Skeletal muscle tissue (tissue), 4 donors: ENCODE data around the gene MICAL2. TPM values are rescaled to one million over a fixed set of nuclear protein-coding genes. Genes with fewer than 3 reads are reported as not detected.

Experiments used
- H3K27ac ChIP-seq: one replicate; pipeline ENCODE4 v1.7.0; 2013; ENCODE audit warnings: mild to moderate bottlenecking, low read depth, low read length, inconsistent platforms
- H3K27me3 ChIP-seq, 3 donors: one replicate each; pipeline ENCODE4 v1.7.0; 2013; ENCODE audit warnings: low read length in 3 of 3; ENCODE audit not compliant: control insufficient read depth in 3 of 3, insufficient read depth in 3 of 3
- H3K36me3 ChIP-seq, 3 donors: one replicate each; pipeline ENCODE4 v1.7.0; 2013; ENCODE audit warnings: low read length in 3 of 3; ENCODE audit not compliant: control insufficient read depth in 3 of 3, insufficient read depth in 3 of 3
- H3K4me1 ChIP-seq, 3 donors: one replicate each; pipeline ENCODE4 v1.7.0; 2013; ENCODE audit warnings: low read length in 3 of 3, mild to moderate bottlenecking in 3 of 3; ENCODE audit not compliant: control insufficient read depth in 3 of 3, insufficient read depth in 3 of 3
- H3K4me3 ChIP-seq, 3 donors: one replicate each; pipeline ENCODE4 v1.7.0; 2013; ENCODE audit warnings: low read length in 3 of 3
- H3K9ac ChIP-seq, 3 donors: one replicate each; pipeline ENCODE4 v1.7.0; 2013; ENCODE audit warnings: low read length in 3 of 3, mild to moderate bottlenecking in 3 of 3, moderate library complexity in 2 of 3, low read depth in 1 of 3
- H3K9me3 ChIP-seq, 3 donors: one replicate each; pipeline ENCODE4 v1.7.0; 2013; ENCODE audit warnings: low read length in 3 of 3; ENCODE audit not compliant: control insufficient read depth in 3 of 3
- total RNA-seq: library from RNA; depleted of rRNA; stranded (reverse); fragments of >200 nt; gene quantifications from one replicate; pipeline ENCODE4 v1.2.3, GENCODE V29; 2014
- donor health status: Osteomylitis.

MICAL2 gene
- total RNA-seq, 1 donor from 2014 or later = 35.5 TPM

DNA sequence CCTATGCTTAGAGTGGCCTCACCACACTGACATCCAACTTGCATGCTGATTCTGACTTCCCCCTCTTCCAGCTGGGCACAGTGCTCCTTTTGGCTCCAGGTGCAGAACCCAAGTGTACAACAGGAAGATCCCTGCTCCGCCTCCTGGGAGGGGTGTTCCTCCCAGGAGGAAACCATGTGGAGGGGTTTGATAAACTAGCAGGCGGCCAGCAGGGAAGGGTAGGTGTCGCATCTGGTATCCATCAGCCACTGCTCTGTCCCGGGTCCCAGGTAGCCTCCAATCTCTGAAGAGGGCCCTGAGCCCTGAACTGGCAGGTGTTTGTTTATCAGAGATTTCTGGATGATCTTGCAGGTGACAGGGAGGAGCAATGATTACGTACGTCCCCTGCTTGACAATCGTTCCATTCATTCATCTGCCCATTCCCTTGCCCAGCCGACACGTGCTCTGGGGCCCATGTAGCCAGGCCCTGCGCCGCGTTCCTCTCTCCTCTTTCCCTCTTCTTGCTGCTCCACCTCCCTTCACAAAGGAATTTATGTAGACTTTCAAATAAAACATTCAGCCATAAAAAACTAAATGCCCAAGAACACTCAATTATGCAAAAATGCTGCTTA lies 41.2 kb upstream of the MICAL2 start:
- no peak overlapping the region for H3K27ac ChIP-seq
- H3K27me3 ChIP-seq = peaks cover 0 to 12% (median 0%) of the 10 kb centered on the region in 3 donors
- H3K4me3 ChIP-seq = no peak overlapping the region
- peaks cover 20 to 28% (median 23%) of the 10 kb centered on the region in 3 donors for H3K4me1 ChIP-seq
- H3K9ac ChIP-seq = no peak overlapping the region
- H3K36me3 ChIP-seq = no peaks in the 10 kb centered on the region
- no peaks in the 10 kb centered on the region for H3K9me3 ChIP-seq

DNA sequence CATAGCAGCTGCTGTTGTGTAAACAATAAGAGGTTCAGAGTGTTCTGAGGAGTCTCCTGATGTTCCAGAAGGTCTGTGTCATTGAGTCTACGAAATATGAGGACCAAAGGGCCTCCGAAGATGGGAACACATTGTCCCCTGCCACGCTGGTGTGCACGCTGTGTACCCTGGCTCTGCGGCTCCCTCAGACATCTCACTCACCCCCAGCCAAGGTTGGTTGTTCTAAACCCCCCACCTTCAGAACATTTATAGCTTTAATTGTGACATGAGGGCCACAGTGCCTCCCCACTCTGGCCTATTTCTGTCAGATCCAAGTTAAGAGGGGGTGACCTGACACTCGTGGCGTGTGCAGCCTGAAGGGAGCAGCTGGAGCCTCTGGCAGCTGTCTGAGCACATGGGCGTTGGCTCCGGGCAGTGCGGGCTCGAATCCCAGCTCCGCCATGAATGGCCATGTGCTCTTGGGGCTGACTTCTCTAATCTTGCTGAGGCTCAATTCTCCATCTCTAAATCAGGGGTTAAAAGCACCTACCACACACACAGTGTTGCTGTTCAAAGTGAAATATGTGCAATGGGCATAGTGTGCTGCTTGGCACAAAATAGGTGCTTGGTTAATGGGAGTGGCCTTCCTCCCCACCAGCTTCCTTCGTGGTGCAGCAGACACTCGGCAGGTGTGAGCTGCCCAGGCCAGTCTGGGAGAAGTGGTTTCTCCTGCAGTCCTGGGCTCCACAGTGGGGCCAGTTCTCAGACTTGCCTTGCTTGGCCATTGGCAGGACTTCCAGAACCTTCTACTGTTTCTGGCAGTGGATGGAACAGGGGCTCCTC lies 39.7 kb upstream of the MICAL2 start:
- Histone ChIP-seq H3K9me3 (no peaks in the 10 kb centered on the region), H3K4me1 (peaks cover 23 to 31% (median 28%) of the 10 kb centered on the region in 3 donors), H3K36me3 (no peaks in the 10 kb centered on the region), H3K9ac (no peak overlapping the region), H3K27me3 (peaks cover 0 to 18% (median 0%) of the 10 kb centered on the region in 3 donors), H3K27ac (no peak overlapping the region), H3K4me3 (no peak overlapping the region)

DNA sequence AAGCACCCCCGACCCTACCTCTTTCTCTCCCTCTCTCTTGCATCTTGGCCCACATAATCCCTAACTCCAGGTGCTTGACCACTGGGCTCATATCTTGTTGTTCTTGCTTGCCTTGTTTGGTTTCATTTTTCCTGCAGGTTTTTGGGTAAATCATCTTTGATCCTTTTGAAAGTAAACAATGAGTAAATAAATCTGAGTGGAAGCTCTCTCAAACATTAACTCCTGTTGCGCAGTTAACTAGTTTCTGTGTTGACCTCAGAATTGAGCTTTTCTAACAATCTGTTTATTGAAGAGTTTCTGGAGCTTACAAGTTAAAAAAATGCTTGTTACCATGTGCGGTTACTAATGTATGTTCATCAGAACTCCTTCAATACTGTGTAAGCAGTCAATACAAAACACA lies 38.8 kb upstream of the MICAL2 start:
- H3K36me3 ChIP-seq = no peaks in the 10 kb centered on the region
- H3K9me3 ChIP-seq = no peaks in the 10 kb centered on the region
- peaks cover 28 to 36% (median 35%) of the 10 kb centered on the region in 3 donors for H3K4me1 ChIP-seq
- peaks cover 0 to 18% (median 0%) of the 10 kb centered on the region in 3 donors for H3K27me3 ChIP-seq
- H3K9ac ChIP-seq = no peak overlapping the region
- H3K4me3 ChIP-seq = no peak overlapping the region
- H3K27ac ChIP-seq = no peak overlapping the region

DNA sequence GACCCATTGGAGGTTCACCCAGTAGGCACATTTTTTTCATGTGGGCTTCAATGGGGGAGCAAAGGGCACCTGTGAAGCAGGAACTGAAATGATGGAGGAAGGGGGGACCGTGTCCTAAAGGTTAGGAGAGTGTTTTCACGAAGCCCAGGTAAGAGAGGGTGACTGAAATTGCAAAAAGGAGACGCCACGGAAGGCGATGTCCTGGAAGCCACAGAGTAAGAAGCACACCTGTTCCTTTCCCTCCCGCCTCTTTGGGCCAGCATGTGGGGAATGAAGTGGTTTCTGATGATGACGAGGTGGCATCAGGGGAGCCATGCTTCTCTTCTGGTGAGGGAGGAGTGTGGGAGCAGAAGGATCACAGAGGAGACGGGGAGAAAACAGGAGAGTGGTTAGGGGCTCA lies 37.0 kb upstream of the MICAL2 start:
- Histone ChIP-seq H3K9me3 (no peaks in the 10 kb centered on the region), H3K36me3 (no peaks in the 10 kb centered on the region), H3K4me3 (no peak overlapping the region), H3K27ac (no peak overlapping the region), H3K9ac (no peak overlapping the region), H3K27me3 (peaks cover 0 to 25% (median 0%) of the 10 kb centered on the region in 3 donors), H3K4me1 (peaks cover 16 to 30% (median 29%) of the 10 kb centered on the region in 3 donors)

DNA sequence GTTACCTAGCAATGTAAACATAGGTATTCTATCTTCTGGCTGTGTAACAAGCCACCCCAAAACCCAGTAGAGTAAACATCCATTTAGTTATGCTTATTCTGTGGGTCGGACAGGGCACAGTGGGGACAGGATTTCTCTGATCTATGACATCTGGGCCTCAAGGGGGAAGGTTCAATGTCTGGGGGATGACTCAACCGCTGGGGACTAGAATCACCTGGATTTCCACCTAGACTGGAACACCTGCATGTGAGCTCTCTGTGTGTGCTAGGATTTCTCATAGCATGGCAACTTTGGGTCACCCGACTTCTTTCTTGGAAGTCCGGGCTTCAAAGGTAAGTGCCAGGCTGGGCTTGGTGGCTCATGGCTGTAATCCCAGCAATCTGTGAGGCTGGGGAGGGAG lies 36.5 kb upstream of the MICAL2 start:
- H3K9ac ChIP-seq = no peak overlapping the region
- no peaks in the 10 kb centered on the region for H3K36me3 ChIP-seq
- no peak overlapping the region for H3K4me3 ChIP-seq
- H3K4me1 ChIP-seq = peaks cover 16 to 30% (median 29%) of the 10 kb centered on the region in 3 donors
- no peaks in the 10 kb centered on the region for H3K9me3 ChIP-seq
- H3K27ac ChIP-seq = no peak overlapping the region
- peaks cover 0 to 25% (median 0%) of the 10 kb centered on the region in 3 donors for H3K27me3 ChIP-seq

DNA sequence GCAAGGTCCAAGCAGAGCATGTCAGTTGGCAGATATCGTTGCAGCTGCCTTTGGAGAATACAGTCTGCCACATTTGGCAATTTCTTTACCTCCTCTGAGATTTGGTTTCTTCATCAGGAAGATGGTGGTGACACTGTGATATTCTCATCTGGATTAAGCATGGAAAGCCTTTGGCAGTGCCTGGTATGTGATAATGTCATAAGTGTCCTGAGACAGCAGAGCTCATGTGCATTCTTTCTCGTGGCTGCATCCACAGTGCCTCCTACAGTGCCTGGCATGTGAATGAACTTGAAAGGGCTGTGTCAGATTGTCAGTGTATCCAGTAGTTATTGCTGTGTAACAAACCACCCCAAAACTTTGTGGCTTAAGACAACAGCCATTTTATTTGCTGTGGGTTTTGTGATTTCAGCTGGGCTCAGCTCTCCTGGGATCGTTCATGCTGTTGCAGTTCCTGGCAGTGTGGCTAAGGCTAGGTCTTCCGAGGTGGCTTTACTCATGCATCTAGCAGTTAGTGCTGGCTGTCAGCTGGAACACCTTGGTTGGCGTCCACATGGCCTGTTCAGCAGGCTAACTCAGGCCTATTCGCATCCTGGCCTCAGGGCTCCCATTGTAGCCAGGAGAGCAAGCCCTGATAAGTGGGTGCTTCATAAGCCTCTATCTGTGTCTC lies 35.7 kb upstream of the MICAL2 start:
- no peaks in the 10 kb centered on the region for H3K9me3 ChIP-seq
- H3K27me3 ChIP-seq = peaks cover 0 to 25% (median 0%) of the 10 kb centered on the region in 3 donors
- H3K36me3 ChIP-seq = no peaks in the 10 kb centered on the region
- no peak overlapping the region for H3K27ac ChIP-seq
- H3K4me1 ChIP-seq = peaks cover 16 to 30% (median 29%) of the 10 kb centered on the region in 3 donors
- H3K9ac ChIP-seq = no peak overlapping the region
- H3K4me3 ChIP-seq = no peak overlapping the region

DNA sequence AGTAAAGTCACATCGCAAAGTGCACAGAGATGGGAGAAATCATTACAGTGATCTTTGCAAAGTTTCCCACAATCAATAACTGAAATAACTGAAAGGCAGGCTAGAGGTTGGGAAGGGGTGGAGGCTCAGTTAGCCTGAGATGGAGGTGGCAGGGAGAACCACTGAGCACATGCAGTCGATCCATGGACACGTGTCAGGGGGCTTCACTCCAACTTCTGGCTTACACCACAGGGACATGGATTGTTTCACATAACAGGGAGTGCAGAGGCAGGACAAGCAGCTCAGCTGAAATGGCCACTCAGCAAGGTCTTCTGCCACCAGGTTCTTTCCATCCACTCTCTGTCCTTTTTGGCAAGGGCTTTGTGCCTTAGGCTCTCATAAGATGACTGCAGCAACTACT lies 35.1 kb upstream of the MICAL2 start:
- H3K27me3 ChIP-seq = peaks cover 0 to 30% (median 0%) of the 10 kb centered on the region in 3 donors
- peaks cover 16 to 30% (median 29%) of the 10 kb centered on the region in 3 donors for H3K4me1 ChIP-seq
- no peak overlapping the region for H3K9ac ChIP-seq
- no peaks in the 10 kb centered on the region for H3K9me3 ChIP-seq
- no peak overlapping the region for H3K4me3 ChIP-seq
- H3K27ac ChIP-seq = peak overlapping the region; percentile 54
- H3K36me3 ChIP-seq = no peaks in the 10 kb centered on the region

DNA sequence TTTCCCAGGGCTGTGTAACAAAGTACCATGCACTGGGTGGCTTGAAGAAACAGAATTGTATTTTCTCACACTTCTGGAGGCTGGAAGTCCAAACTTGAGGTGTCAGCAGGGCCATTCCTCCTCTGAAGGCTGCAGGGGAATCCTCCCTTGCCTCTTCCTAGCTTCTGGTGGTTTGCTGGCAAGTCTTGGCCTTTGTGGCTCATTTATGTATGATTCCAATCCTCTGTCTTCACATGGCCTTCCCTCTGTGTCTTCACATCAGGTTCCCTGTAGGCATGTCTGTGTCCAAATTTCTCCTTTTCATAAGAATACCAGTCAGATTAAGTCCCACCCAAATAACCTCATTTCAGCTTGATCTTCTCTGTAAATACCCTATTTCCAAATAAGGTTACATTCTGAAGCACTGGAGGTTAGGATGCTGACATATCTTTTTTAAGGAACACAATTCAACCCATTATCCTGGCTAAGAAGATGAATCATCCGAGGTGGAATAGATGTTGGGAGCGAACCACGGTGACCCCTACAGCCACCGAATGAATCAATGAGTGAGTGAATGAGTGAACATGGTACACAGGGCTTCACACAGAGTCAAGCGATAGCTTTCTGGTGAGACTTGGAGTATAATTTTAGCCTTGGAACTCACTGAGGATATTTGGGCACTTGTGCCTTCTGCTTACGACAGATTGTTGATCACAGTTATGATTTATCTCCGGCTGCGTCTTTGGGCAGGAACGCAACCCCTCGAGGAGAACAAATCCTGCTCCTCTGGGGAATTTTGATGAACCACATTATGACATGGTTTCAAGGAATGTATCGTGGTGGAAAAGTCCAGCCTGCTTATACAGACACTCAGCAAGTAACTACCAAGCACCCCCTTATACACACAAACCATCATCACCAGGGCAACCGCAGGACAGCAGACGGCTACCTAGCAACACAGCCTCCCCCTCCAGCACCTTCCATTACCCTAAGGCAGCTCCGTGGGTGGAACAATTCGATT lies 34.3 kb upstream of the MICAL2 start:
- peak overlapping the region in 1 of 3 donors; percentile 22 for H3K4me3 ChIP-seq
- H3K9me3 ChIP-seq = no peaks in the 10 kb centered on the region
- H3K4me1 ChIP-seq = peaks cover 13 to 24% (median 23%) of the 10 kb centered on the region in 3 donors
- H3K36me3 ChIP-seq = no peaks in the 10 kb centered on the region
- H3K9ac ChIP-seq = no peak overlapping the region
- peak overlapping the region; percentile 54 for H3K27ac ChIP-seq
- peaks cover 0 to 27% (median 0%) of the 10 kb centered on the region in 3 donors for H3K27me3 ChIP-seq

DNA sequence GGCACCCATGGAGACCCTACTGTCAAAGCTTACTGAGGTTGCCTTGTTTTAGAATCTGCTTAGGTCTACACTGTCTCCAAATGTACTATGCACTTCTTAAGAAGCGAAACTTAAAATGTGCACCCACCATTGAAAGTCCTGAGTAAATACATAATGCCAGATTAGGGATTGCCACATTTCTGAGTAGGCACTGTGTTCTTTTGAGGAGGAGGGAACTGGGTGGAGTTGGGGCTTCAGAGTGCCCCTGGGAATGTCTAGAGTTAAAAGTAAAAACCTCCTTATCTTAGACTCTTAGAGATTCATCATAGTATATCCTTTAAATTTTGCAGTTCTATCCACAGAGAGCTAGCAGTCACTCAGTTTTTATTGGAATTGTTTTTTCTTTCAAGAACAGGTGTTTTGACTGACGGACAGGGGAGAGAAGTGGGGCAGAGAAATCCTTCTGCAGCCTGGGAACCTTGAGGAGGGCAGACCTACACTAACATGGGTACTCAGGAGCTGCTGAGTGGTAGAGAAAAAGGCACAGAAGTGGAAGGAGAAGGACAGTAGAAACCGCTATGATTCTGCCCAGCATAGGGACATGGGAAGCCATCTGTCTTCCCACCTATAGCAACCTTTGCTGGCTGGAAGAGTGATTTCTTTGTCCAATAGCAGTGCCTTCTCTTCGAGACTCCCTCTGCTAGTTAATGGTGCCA lies 33.4 kb upstream of the MICAL2 start:
- Histone ChIP-seq H3K4me3 (peak overlapping the region in 1 of 3 donors; percentile 22), H3K9ac (peak overlapping the region in 1 of 3 donors; percentile 14)

More for the DNA sequence above, 33.4 kb upstream of the MICAL2 start:
- no peaks in the 10 kb centered on the region for H3K9me3 ChIP-seq
- peaks cover 0 to 27% (median 0%) of the 10 kb centered on the region in 3 donors for H3K27me3 ChIP-seq
- no peaks in the 10 kb centered on the region for H3K36me3 ChIP-seq
- H3K27ac ChIP-seq = peak overlapping the region; percentile 54
- peaks cover 13 to 23% (median 22%) of the 10 kb centered on the region in 3 donors for H3K4me1 ChIP-seq
